ENCODE data around the gene RAB19.

RAB19 gene

GRCh38 chr7:140454657-140455015, 50.8 kb downstream of the RAB19 start:
- H3K27ac ChIP-seq, result no peak overlapping the region
- TF ChIP-seq ZFX (IDR thresholded peaks at IDR 0.05) (no peak), CTCF (conservative IDR thresholded peaks at IDR 0.05) (no peak)

GRCh38 chr7:140455743-140456142, 51.9 kb downstream of the RAB19 start:
- TF ChIP-seq ZFX (IDR thresholded peaks at IDR 0.05) (no peak), CTCF (conservative IDR thresholded peaks at IDR 0.05) (no peak)
- no peak overlapping the region for H3K27ac ChIP-seq

GRCh38 chr7:140456551-140457051, 52.7 kb downstream of the RAB19 start:
- H3K27ac ChIP-seq, result no peak overlapping the region
- TF ChIP-seq CTCF (conservative IDR thresholded peaks at IDR 0.05), result no peak
- no peak for TF ChIP-seq ZFX (IDR thresholded peaks at IDR 0.05)

- no peak overlapping the region for H3K27ac ChIP-seq
- TF ChIP-seq ZFX (IDR thresholded peaks at IDR 0.05), result no peak
- no peak for TF ChIP-seq CTCF (conservative IDR thresholded peaks at IDR 0.05)
Observed at GRCh38 chr7:140458201-140458600, 54.3 kb downstream of the RAB19 start.

- H3K27ac ChIP-seq, result no peak overlapping the region
Observed at GRCh38 chr7:140458916-140459315, 55.1 kb downstream of the RAB19 start.

GRCh38 chr7:140463111-140463510, 59.3 kb downstream of the RAB19 start:
- TF ChIP-seq CTCF (conservative IDR thresholded peaks at IDR 0.05) (no peak), ZFX (IDR thresholded peaks at IDR 0.05) (no peak)
- no peak overlapping the region for H3K27ac ChIP-seq

More at GRCh38 chr7:140458916-140459315, 55.1 kb downstream of the RAB19 start:
- TF ChIP-seq ZFX (IDR thresholded peaks at IDR 0.05) (no peak), CTCF (conservative IDR thresholded peaks at IDR 0.05) (no peak)

GRCh38 chr7:140475747-140476333, 72.0 kb downstream of the RAB19 start:
- TF ChIP-seq CTCF (conservative IDR thresholded peaks at IDR 0.05), result peak; percentile 90
- no peak for TF ChIP-seq ZFX (IDR thresholded peaks at IDR 0.05)
- H3K27ac ChIP-seq, result no peak overlapping the region; the same call in 1 of the 2 replicates

All from C4-2B (cell line).